H1 (cell line): Measurements from ENCODE around the gene TMEM200C. TPM values are rescaled to one million over a fixed set of nuclear protein-coding genes. Genes with fewer than 3 reads are reported as not detected.

Experiments
- CTCF ChIA-PET: fragments of 300-600 bp; sonication (Branson Sonifier 250); formaldehyde crosslinking; loops from one replicate; lab custom pipeline; 2021; ENCODE audit not compliant: partially characterized antibody; lab: Charles Lee
- POLR2A ChIA-PET: fragments of 300-600 bp; sonication (Branson Sonifier 250); formaldehyde crosslinking; loops from one replicate; lab custom pipeline; 2021; ENCODE audit warnings: inconsistent platforms; ENCODE audit not compliant: partially characterized antibody; lab: Charles Lee
- DNase-seq, 2 experiments: peaks; one replicate each; pipeline versions ENCODE4 v3.0.0 to v3.0.0-alpha.2; 2010 to 2022; ENCODE audit warnings: low spot score in 2 of 2, low read depth in 1 of 2, mixed read lengths in 1 of 2
- FAIRE-seq: peaks from 2 replicates; lab custom pipeline; 2011; peaks lifted over from hg19 to GRCh38; lab: Jason Lieb, UNC
- H2AFZ ChIP-seq: 2 replicates; pipeline ENCODE4 v1.8.1; 2012; ENCODE audit warnings: low read length, inconsistent platforms
- H2AK5ac ChIP-seq: 2 replicates; pipeline ENCODE4 v1.6.1; 2013; ENCODE audit warnings: low read depth, low read length
- H2BK120ac ChIP-seq: replicated peaks from 2 replicates; pipeline ENCODE3; 2013; ENCODE audit warnings: low read depth, low read length, inconsistent platforms
- H2BK12ac ChIP-seq: 2 replicates; pipeline ENCODE4 v1.6.1; 2013; ENCODE audit warnings: low read depth, low read length
- H2BK15ac ChIP-seq: 2 replicates; pipeline ENCODE4 v1.6.1; 2013; ENCODE audit warnings: low read length
- H2BK20ac ChIP-seq: 2 replicates; pipeline ENCODE4 v1.6.1; 2013; ENCODE audit warnings: low read length
- H2BK5ac ChIP-seq: 2 replicates; pipeline ENCODE4 v1.6.1; 2013; ENCODE audit warnings: low read depth, low read length
- H3K14ac ChIP-seq: 2 replicates; pipeline ENCODE4 v1.6.1; 2013; ENCODE audit warnings: inconsistent platforms; ENCODE audit not compliant: insufficient read length
- H3K18ac ChIP-seq: 2 replicates; pipeline ENCODE4 v1.6.1; 2013; ENCODE audit warnings: low read length; ENCODE audit errors: extremely low read depth
- H3K23ac ChIP-seq: 2 replicates; pipeline ENCODE4 v1.6.1; 2013; ENCODE audit warnings: inconsistent platforms; ENCODE audit not compliant: insufficient read length
- H3K23me2 ChIP-seq: 2 replicates; pipeline ENCODE4 v1.6.1; 2013; ENCODE audit warnings: low read depth, low read length
- H3K27ac ChIP-seq: 2 replicates; pipeline ENCODE4 v1.6.1; 2011; ENCODE audit warnings: low read depth, low read length, inconsistent platforms
- H3K27me3 ChIP-seq, 4 experiments: replicated peaks in 1 of 4; 1 replicate in 1 of 4; 2 replicates in 3 of 4; pipeline versions ENCODE4 v1.6.1 to v1.8.1; 2011 to 2013; ENCODE audit warnings: low read length in 3 of 4, mild to moderate bottlenecking in 3 of 4, inconsistent platforms in 2 of 4, mixed read lengths in 2 of 4, moderate library complexity in 1 of 4; ENCODE audit not compliant: control insufficient read depth in 3 of 4, insufficient read depth in 3 of 4; ENCODE audit errors: extremely low read depth in 1 of 4
- H3K36me3 ChIP-seq, 4 experiments: 2 replicates each; pipeline versions ENCODE4 v1.6.1 to v1.8.1; 2011 to 2013; ENCODE audit warnings: mild to moderate bottlenecking in 4 of 4, low read length in 3 of 4, moderate library complexity in 2 of 4, control low read depth in 1 of 4, inconsistent platforms in 1 of 4; ENCODE audit not compliant: insufficient read depth in 4 of 4, control insufficient read depth in 2 of 4
- H3K4ac ChIP-seq: replicated peaks from 2 replicates; pipeline ENCODE3; 2013; ENCODE audit warnings: low read length, low read depth, mixed read lengths, inconsistent platforms; ENCODE audit not compliant: insufficient read length
- H3K4me1 ChIP-seq, 4 experiments: replicated peaks in 1 of 4; 1 replicate in 1 of 4; 2 replicates in 3 of 4; pipeline versions ENCODE4 v1.6.1 to v1.8.1; 2011 to 2013; ENCODE audit warnings: low read length in 3 of 4, inconsistent platforms in 2 of 4, mixed read lengths in 1 of 4; ENCODE audit not compliant: insufficient read depth in 4 of 4, control insufficient read depth in 3 of 4
- H3K4me2 ChIP-seq, 2 experiments: 2 replicates each; pipeline versions ENCODE4 v1.6.1 to v1.8.1; 2011 to 2013; ENCODE audit warnings: low read depth in 2 of 2, low read length in 2 of 2, control low read depth in 1 of 2, inconsistent platforms in 1 of 2, mild to moderate bottlenecking in 1 of 2; ENCODE audit not compliant: insufficient read depth in 1 of 2
- H3K4me3 ChIP-seq, 4 experiments: fragments of 200-600, 300-600 bp in 1 of 4; sonication (generic), shearing (Covaris generic), sonication (Bioruptor Twin) in 1 of 4; 2 replicates each; pipeline versions ENCODE4 v1.5.1 to v1.8.1; 2011 to 2016; ENCODE audit warnings: low read length in 4 of 4, low read depth in 3 of 4, control low read depth in 2 of 4, inconsistent platforms in 2 of 4, mild to moderate bottlenecking in 2 of 4, mixed read lengths in 1 of 4, moderate library complexity in 1 of 4; ENCODE audit not compliant: insufficient read depth in 2 of 4; ENCODE audit errors: extremely low read depth in 1 of 4
- H3K56ac ChIP-seq: replicated peaks from 2 replicates; pipeline ENCODE3; 2013; ENCODE audit warnings: low read depth, mild to moderate bottlenecking, mixed read lengths, low read length, inconsistent platforms; ENCODE audit not compliant: insufficient read length
- H3K79me1 ChIP-seq: 2 replicates; pipeline ENCODE4 v1.6.1; 2013; ENCODE audit warnings: low read depth, low read length, control low read depth
- H3K79me2 ChIP-seq, 2 experiments: 2 replicates each; pipeline versions ENCODE4 v1.6.1 to v1.8.1; 2012 to 2013; ENCODE audit warnings: low read length in 2 of 2, mild to moderate bottlenecking in 2 of 2, inconsistent platforms in 1 of 2; ENCODE audit not compliant: insufficient read depth in 2 of 2, control insufficient read depth in 1 of 2
- H3K9ac ChIP-seq, 4 experiments: replicated peaks in 1 of 4; 1 replicate in 1 of 4; 2 replicates in 3 of 4; pipeline versions ENCODE4 v1.6.1 to v1.8.1; 2011 to 2013; ENCODE audit warnings: low read depth in 3 of 4, low read length in 3 of 4, control low read depth in 2 of 4, mild to moderate bottlenecking in 2 of 4, moderate library complexity in 2 of 4, inconsistent platforms in 1 of 4; ENCODE audit errors: extremely low read depth in 1 of 4
- H3K9me3 ChIP-seq, 2 experiments: 2 replicates each; pipeline versions ENCODE4 v1.6.1 to v1.8.1; 2012 to 2013; ENCODE audit warnings: mild to moderate bottlenecking in 2 of 2, moderate library complexity in 2 of 2, control low read depth in 1 of 2, inconsistent platforms in 1 of 2, low read depth in 1 of 2, low read length in 1 of 2, mixed read lengths in 1 of 2; ENCODE audit not compliant: insufficient read depth in 2 of 2
- H4K20me1 ChIP-seq, 2 experiments: replicated peaks in 1 of 2; 2 replicates each; pipeline versions ENCODE3 to v1.8.1; 2011 to 2013; ENCODE audit warnings: inconsistent platforms in 2 of 2, low read length in 2 of 2, mild to moderate bottlenecking in 1 of 2; ENCODE audit not compliant: insufficient read depth in 2 of 2, control insufficient read depth in 1 of 2
- H4K5ac ChIP-seq: 2 replicates; pipeline ENCODE4 v1.6.1; 2013; ENCODE audit warnings: low read length, low read depth, mixed read lengths, inconsistent platforms; ENCODE audit not compliant: insufficient read length
- H4K8ac ChIP-seq: 2 replicates; pipeline ENCODE4 v1.8.0; 2013; ENCODE audit warnings: mild to moderate bottlenecking, moderate library complexity, low read length, inconsistent platforms; ENCODE audit not compliant: insufficient read depth; ENCODE audit errors: extremely low read depth
- H4K91ac ChIP-seq: replicated peaks from 2 replicates; pipeline ENCODE3; 2013; ENCODE audit warnings: low read length, mixed read lengths, inconsistent platforms; ENCODE audit not compliant: insufficient read length
- BCL11A ChIP-seq, 2 experiments: IDR thresholded peaks; one replicate each; pipeline ENCODE4 v1.6.1; 2011; ENCODE audit warnings: low read depth in 2 of 2, low read length in 2 of 2, mild to moderate bottlenecking in 2 of 2
- CHD2 ChIP-seq: IDR thresholded peaks from 2 replicates; pipeline ENCODE4 v1.6.1; 2012; ENCODE audit warnings: low read length, improper control_type of control experiment
- FOSL1 ChIP-seq: IDR thresholded peaks from 2 replicates; pipeline ENCODE4 v1.6.1; 2011; ENCODE audit warnings: mild to moderate bottlenecking, low read depth, low read length, moderate library complexity; ENCODE audit not compliant: insufficient read depth
- POLR2A ChIP-seq, 2 experiments: IDR thresholded peaks; 1 replicate in 1 of 2; 2 replicates in 1 of 2; pipeline ENCODE4 v1.6.1; 2011; ENCODE audit warnings: low read depth in 2 of 2, low read length in 2 of 2, mild to moderate bottlenecking in 2 of 2; ENCODE audit errors: control extremely low read depth in 1 of 2
- POLR2AphosphoS5 ChIP-seq: IDR thresholded peaks from 2 replicates; pipeline ENCODE4 v1.6.1; 2011; ENCODE audit warnings: low read depth, low read length
- TCF12 ChIP-seq: IDR thresholded peaks from 2 replicates; pipeline ENCODE4 v1.6.1; 2011; ENCODE audit warnings: low read depth, mild to moderate bottlenecking, low read length
- whole genome bisulfite sequencing, 2 experiments: shearing (Covaris generic) in 1 of 2; methylation state at CpG; one replicate each; pipeline versions ENCODE4 v1.1.6 to v1.1.7; 2013 to 2015; ENCODE audit warnings: low lambda C conversion rate in 2 of 2, mixed read lengths in 2 of 2, inconsistent platforms in 1 of 2, low coverage in 1 of 2, missing lambda C conversion rate in 1 of 2; ENCODE audit not compliant: insufficient replicate concordance in 2 of 2, insufficient coverage in 1 of 2, insufficient read length in 1 of 2; ENCODE audit errors: extremely low coverage in 1 of 2, missing lambda C conversion rate in 1 of 2; 5-methylcytosine and 5-hydroxymethylcytosine counted together
- polyA plus RNA-seq, 7 experiments: library from polyadenylated mRNA; depleted of rRNA in 3 of 7; stranded (reverse) in 5 of 7; unstranded in 2 of 7; fragments of >200 nt in 5 of 7; fragments of 200-250 nt in 2 of 7; gene quantifications; 1 replicate in 5 of 7; 2 replicates in 1 of 7; 4 replicates in 1 of 7; pipeline versions ENCODE4 v1.2.1 to v1.2.3, GENCODE V29; 2011 to 2013; ENCODE audit warnings: missing spikeins in 2 of 7, mixed read lengths in 2 of 7
- total RNA-seq: library from RNA; stranded (reverse); fragmentation: NEBNext Ultra II Directional; extraction: Animal tissue kit (Norgen Biotek cat#: 25700); gene quantifications from 2 replicates; pipeline ENCODE4 v1.2.1, GENCODE V29; 2021

TMEM200C gene
- total and polyA plus RNA-seq, 2 of the 8 experiments (the other 6 are each of a cell fraction or from before 2014, with no cell fraction given): 3.4 to 9.6 TPM

GRCh38 chr18:5893956-5894610, 1.2 kb downstream of the TMEM200C start:
- Histone ChIP-seq H4K20me1 (peaks cover 5% of the 10 kb centered on the region in 2 experiments), H4K91ac (no peak overlapping the region), H3K4me3 (peak overlapping the region; percentile 57 to 74 (median 67)), H3K79me2 (0 out of 4 replicates have a peak, but pooled peaks cover 0 to 6% of the 10 kb centered on the region in 2 experiments), H3K4ac (no peak overlapping the region), H3K4me1 (peaks cover 0 to 21% (median 9%) of the 10 kb centered on the region in 4 experiments; a peak in 6 of 7 replicates), H2BK20ac (no peak overlapping the region), H4K5ac (no peak overlapping the region), H3K36me3 (no peaks in the 10 kb centered on the region; a peak in 1 of 8 replicates), H2BK120ac (no peak overlapping the region), H3K27me3 (peaks cover 2 to 15% (median 11%) of the 10 kb centered on the region in 4 experiments), H3K56ac (no peak overlapping the region), H2AFZ (peak overlapping the region; percentile 52; the same call in 1 of the 2 replicates), H3K23ac (no peak overlapping the region), H2AK5ac (no peak overlapping the region), H3K9me3 (no peaks in the 10 kb centered on the region), H3K27ac (no peak overlapping the region), H3K4me2 (peak overlapping the region; percentile 92 to 93), H3K23me2 (peaks cover 23% of the 10 kb centered on the region; the same call in 1 of the 2 replicates), H4K8ac (no peak overlapping the region), H3K18ac (peak overlapping the region; percentile 9; the same call in 1 of the 2 replicates), H2BK5ac (no peak overlapping the region), H3K79me1 (no peaks in the 10 kb centered on the region), H2BK15ac (no peak overlapping the region; the same call in 1 of the 2 replicates), H3K9ac (peak overlapping the region; percentile 29 to 52 (median 40); a peak in 6 of 7 replicates), H3K14ac (no peak overlapping the region), H2BK12ac (no peak overlapping the region)
- TF ChIP-seq POLR2AphosphoS5: no peak
- TF ChIP-seq BCL11A (IDR thresholded peaks at IDR 0.05; ENCODE audit: low read depth in 2 of 2, low read length in 2 of 2): no peak
- no peak for TF ChIP-seq CHD2
- no peak for TF ChIP-seq FOSL1
- no peak for TF ChIP-seq POLR2A (IDR thresholded peaks at IDR 0.05; ENCODE audit: control extremely low read depth in 1 of 2, low read depth in 2 of 2, low read length in 2 of 2)
- no peak for TF ChIP-seq TCF12
- FAIRE-seq (no peak), DNase-seq (no peak)
- ChIA-PET POLR2A (interaction anchor here (0.7 to 2.4 kb wide), 5 partner anchors 9 to 1410 kb away, joined by 3 to 10 read pairs (median 3); no protein-coding TSS in a partner anchor), CTCF (interaction anchor here (1.5 to 2.9 kb wide), 2 partner anchors 15 to 78 kb away, joined by 4 to 16 read pairs; no protein-coding TSS in a partner anchor)
- WGBS, 2 experiments: 14% methylated on average over 12 of the region's 13 CpGs; no CpG with 5 or more reads in 1 of the 2 experiments
